Stimulated activated CD8-positive, alpha-beta memory T cell treated with anti-CD3 and anti-CD28 coated beads, Interleukin-7, amount 100 ng/mL, for 4 hours (primary cell): ENCODE data around the gene FYCO1.

Source experiments
- DNase-seq, 2 donors: peaks; one replicate each; pipeline ENCODE4 v3.0.0-alpha.2; 2020; ENCODE audit warnings: low read depth in 2 of 2

Gene FYCO1

GRCh38 chr3:45984331-45985312 is 11.0 kb downstream of the FYCO1 start:
- DNase-seq: no peak

GRCh38 chr3:45983770-45984169 is 11.9 kb downstream of the FYCO1 start:
- DNase-seq: no peak

DNA sequence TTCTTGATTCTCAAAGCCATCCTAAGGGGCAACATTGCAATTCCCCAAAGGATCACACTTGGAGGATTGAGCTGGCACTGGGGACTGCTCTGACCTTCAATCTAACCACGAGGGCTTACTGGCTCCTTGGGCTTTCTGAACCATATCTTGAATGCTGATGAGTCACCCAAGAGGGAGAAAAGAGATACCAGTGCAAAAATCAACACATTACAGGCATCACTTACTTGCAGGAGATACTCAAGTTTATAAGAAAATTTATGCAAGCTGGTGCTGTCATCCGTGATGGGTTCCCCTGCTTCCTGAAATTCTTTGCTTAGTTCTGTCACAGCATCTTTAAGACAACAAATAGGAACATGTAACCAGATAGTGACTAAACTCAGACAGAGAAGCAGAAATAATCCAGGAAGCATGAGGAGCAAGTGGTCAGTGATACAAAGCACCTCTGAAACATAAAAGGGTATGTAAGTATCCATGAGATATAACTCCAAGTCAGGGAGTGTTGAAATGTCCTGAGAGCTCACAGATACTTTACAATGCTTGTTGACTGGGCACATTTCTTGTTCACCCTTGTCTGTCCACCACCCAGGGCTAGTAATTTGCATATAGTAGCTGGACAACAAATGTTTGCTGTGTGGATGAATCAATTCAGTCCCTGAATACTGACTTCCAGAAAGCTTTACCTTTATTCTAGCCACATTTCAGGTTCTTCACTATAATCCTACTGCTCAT is 14.1 kb downstream of the FYCO1 start:
- no peak for DNase-seq

DNA sequence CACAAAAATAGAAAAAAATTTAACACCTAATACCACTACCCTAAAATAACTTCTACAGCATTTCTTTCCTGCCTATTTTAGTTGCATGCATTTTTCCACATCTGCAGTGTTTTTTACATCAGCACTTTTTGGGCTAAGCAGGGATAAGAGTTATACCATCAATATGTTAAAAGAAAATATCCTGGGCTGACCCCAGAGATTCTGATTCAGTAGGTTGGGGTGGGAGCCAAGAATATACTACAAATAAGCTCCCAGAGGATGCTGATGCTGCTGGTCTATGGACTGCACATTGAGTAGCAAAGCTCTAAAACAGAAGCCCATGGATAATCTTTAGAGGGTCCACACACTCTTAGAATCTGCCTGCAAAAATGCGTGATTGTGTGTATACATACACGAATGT is 14.8 kb downstream of the FYCO1 start:
- no peak for DNase-seq

- DNase-seq: no peak
Observed at GRCh38 chr3:45980229-45980813, 15.3 kb downstream of the FYCO1 start.

DNA sequence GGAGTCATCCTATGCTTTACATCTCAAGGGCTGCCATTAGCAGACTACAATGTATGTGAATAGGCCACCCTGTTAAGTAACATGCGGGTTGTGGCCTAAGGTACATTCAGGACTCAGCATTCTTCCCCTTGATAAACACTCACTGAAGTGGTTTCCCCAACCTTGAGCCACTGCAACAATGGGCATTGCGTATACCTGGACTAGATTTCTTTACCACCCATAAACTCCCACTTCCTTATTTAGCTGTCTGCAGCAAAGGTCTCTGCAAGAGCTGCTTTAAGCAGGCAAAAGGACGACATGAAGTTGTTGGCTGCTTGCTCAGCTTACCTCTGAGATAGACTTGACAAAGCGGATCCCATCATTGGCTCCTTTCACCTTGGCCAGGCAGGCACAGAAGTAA is 16.2 kb downstream of the FYCO1 start:
- DNase-seq: no peak

GRCh38 chr3:45978006-45978761 is 17.4 kb downstream of the FYCO1 start:
- no peak for DNase-seq

GRCh38 chr3:45976191-45977091 is 19.2 kb downstream of the FYCO1 start:
- no peak for DNase-seq

DNA sequence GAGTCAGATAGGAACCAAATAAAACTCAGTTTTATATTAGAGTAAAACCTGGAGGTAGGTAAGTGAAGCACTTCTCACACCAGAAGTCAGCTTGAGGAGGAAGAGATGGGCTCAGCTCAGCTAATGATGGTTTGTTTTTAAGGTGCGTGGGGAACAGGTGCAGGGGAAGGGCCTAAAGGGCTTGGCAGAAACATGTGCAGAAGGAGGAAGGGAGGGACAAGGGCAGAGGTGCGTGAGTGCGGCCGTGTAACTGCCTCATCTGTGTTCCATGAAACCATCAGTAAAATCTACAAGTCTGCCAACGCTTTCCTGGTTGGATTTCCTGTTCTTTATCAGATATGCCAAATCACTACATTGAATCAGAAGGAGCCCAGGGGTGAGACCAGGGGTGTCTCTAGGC is 19.9 kb downstream of the FYCO1 start:
- no peak for DNase-seq

DNA sequence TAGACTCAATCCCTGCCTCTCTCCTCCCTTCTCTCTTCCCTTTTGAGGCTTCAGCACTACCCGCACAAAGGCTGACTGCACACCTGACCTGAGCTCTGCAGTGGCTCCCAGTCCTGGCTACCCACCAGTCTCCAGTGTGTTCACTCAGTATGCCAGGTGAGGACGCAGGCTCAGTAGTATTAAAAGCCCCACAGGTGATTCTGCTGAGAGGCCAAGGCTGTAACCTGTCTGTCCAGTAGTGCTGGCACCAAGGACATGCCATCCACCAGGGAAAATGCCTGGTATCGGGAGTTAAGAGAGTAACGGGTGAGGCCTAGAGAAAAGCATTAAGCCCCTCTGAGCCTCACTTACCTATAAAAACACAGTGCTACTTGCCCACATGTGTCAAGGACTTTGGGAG is 20.9 kb downstream of the FYCO1 start:
- no peak for DNase-seq

GRCh38 chr3:45972534-45973402 is 22.9 kb downstream of the FYCO1 start:
- DNase-seq: no peak

DNA sequence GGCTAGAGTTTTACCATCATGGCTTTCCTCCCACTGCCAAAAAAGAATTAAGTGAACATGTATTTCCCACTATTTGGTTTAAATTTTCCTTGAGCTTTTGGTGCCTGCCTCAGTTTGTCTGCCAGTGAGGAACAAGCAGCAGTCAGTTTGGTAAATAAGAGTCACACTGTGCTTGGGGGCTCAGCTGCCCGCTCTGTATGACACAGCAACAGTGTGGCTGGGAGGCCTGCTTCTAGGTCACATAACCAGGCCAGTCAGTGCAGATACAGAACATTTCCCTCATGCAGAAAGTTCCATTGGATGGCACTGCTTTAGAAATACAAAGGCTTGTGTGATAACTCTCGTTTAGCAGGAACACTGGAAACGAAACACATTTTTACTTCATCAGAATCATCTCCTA is 25.7 kb downstream of the FYCO1 start:
- DNase-seq: no peak

DNA sequence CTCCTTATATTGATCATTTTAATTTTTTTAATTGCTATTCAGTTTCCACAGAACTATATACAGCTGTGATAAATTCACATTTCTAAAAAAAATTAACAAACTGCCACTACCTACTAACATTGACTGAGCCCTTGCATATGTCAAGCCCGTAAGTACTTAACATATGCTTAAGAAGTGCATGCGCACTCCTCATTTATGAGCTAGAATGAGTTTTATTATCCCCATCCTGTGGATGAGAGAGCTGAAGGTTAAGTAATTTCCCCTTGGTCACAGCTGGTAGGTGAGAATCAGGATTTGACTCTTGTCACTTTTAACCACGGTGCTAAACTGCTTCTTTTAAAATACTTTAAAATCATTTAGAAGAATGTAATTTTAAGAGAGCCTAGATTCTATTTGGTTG is 26.5 kb downstream of the FYCO1 start:
- no peak for DNase-seq

DNA sequence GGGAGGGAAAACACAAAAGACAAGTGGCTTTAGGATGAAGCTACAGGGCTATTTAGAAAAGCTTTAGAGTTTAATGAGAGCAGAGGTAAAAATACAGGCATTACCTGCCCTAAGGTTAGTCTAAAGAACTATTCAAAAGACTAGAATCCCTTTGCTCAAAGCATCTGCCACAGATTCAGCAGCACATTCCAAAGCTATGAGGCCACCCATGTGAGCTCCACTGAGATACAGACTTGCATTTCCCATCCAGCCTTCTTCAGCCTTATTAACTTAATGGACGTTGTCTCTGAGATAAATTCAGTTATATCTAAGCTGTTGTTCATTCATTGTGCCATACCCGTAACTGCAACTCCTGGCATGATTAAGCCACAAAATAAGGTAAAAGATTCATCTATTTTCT is 26.9 kb downstream of the FYCO1 start:
- no peak for DNase-seq

GRCh38 chr3:45968149-45968548 is 27.5 kb downstream of the FYCO1 start:
- DNase-seq: no peak

DNA sequence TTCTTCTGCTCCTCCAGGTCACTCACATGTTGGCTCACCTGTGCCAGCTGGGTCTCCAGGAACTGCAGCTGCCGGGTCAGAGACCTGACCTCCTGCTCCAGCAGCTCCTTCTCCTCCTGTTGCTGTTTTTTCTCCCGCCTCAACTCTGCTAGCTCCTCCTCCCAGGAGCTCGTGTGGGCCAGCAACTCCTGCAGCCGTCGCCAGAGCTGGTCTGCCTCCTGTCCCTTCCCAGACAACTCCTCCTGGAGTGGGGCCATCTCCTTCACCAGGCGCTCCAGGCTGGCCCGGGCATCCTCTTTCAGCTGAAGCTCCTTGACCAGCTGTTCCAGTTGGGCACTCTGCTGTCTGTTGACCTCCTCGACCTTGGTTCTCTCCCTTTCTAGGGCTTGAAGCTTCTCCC is 27.9 kb downstream of the FYCO1 start:
- no peak for DNase-seq

DNA sequence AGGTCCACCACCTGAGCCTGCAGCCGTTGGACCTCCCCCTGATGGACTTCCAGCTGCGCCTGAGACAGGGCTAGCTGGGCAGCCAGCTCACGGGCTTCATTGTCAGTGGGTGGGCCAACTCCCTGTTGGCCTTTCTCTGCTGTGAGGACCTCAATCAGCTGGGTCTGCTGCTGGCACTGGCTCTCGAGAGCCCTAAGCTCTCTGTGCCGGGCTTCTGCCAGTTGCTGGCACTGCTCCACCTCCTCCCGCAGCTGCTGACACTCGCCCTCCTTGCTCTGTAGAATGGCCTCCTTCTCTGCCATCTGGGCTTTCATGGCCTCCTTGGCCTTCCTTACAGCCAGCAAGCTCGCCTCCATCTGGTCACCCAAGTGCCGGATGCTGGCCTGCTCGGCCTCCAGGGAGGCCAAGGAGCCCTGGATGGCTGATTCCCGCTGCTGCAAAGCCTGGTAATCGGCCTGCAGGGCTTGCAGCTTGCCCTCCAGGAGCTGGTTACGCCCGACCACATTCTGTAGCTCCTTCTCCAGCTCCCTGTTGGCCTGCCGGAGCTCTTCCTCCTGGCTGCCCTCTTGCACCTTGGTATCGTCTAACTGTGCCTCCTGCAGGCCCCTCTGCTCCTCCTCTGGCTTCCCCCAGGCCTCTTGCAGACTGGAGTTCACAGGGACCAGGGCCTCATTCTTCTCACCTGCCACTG is 28.5 kb downstream of the FYCO1 start:
- DNase-seq: no peak

DNA sequence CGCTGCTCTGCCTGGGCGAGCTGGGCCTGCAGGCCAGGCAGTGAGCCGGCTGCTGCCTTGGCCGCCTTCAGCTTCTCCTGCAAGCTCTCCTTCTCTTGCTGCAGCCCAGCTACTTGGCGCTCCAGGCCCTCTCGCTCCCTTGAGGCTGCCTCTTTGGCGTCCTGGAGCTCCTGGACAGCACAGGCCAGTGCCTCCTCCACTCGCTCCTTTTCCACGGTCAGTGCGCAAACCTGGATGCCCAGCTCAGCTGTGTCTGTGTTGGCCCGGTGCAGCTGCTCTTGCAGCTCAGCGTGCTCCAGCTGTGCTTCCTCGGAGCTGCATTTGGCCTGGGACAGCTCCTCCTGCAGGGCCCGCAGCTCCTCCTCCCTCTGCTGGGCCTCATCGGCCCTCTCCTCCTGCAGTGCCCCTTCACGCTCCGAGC is 29.2 kb downstream of the FYCO1 start:
- DNase-seq: no peak

DNA sequence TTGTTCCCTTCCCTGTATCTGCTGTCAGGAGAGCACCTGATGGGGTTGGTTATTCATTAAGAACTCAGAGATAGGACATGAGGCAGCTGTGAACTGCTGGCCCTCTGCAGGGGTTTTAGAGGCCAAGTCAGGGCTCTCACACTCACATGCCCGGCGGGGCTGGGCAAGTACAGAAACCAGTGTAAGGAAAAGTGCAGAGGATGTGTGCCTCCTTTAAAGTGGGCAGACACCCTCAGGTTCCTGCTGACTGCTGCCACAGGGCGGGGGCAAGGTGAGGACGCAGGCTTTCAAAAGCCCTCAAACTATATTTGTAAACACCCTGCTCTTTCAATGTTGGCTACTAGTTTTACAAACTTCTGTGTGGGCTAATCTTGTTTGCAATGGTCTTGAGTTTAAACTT is 30.0 kb downstream of the FYCO1 start:
- no peak for DNase-seq
